Measurements from ENCODE around the gene SLC5A9. TPM values are rescaled to one million over a fixed set of nuclear protein-coding genes. Genes with fewer than 3 reads are reported as not detected.

SLC5A9 gene
- total RNA-seq, 1 experiment from 2014 or later, result 3.9 TPM

GRCh38 chr1:48181669-48182367 lies 40.7 kb upstream of the SLC5A9 start:
- H3K9me3 Mint-ChIP-seq (ENCODE audit: unreplicated experiment), result peaks cover 29% of the 10 kb centered on the region
- BruUV-seq (replicated peaks), result no TSS peak
- no peaks in the 10 kb centered on the region for H3K27me3 ChIP-seq (replicated peaks; ENCODE audit: control insufficient read depth, insufficient read depth, low read length)
- H3K4me1 Mint-ChIP-seq (ENCODE audit: low read depth, unreplicated experiment), result no peaks in the 10 kb centered on the region
- CTCF ChIA-PET, result no interaction called here
- DNase-seq, result no peak
- intact Hi-C loops (cut with micrococcal nuclease; ENCODE audit: unreplicated experiment), result no loop called here
- no peaks in the 10 kb centered on the region for H3K36me3 ChIP-seq (ENCODE audit: control insufficient read depth, insufficient read depth, low read length)
- no peaks in the 10 kb centered on the region for H3K4me1 ChIP-seq
- TF ChIP-seq CTCF (IDR thresholded peaks at IDR 0.05; ENCODE audit: insufficient read depth in 1 of 2, low read depth in 1 of 2, low read length in 1 of 2, severe bottlenecking in 1 of 2, unreplicated experiment in 1 of 2), result no peak
- POLR2A ChIA-PET, result no interaction called here
- no peak overlapping the region for H3K27ac Mint-ChIP-seq (ENCODE audit: unreplicated experiment)
- H3K9me3 ChIP-seq, result no peaks in the 10 kb centered on the region
- H3K27me3 Mint-ChIP-seq (ENCODE audit: insufficient read depth, unreplicated experiment), result no peaks in the 10 kb centered on the region
- no peak overlapping the region for H3K4me3 ChIP-seq (ENCODE audit: low read depth, low read length)
- H3K36me3 Mint-ChIP-seq (ENCODE audit: insufficient read depth, unreplicated experiment), result no peaks in the 10 kb centered on the region
- H3K4me3 Mint-ChIP-seq (ENCODE audit: unreplicated experiment), result no peak overlapping the region

- no peak overlapping the region for H3K4me3 ChIP-seq (ENCODE audit: low read depth, low read length)
- Mint-ChIP-seq H3K9me3 (ENCODE audit: unreplicated experiment) (peaks cover 34% of the 10 kb centered on the region), H3K27me3 (ENCODE audit: insufficient read depth, unreplicated experiment) (no peaks in the 10 kb centered on the region), H3K36me3 (ENCODE audit: insufficient read depth, unreplicated experiment) (no peaks in the 10 kb centered on the region), H3K4me3 (ENCODE audit: unreplicated experiment) (no peak overlapping the region), H3K27ac (ENCODE audit: unreplicated experiment) (no peak overlapping the region), H3K4me1 (ENCODE audit: low read depth, unreplicated experiment) (no peaks in the 10 kb centered on the region)
- no peak for DNase-seq
- H3K36me3 ChIP-seq (ENCODE audit: control insufficient read depth, insufficient read depth, low read length), result no peaks in the 10 kb centered on the region
- no peaks in the 10 kb centered on the region for H3K27me3 ChIP-seq (replicated peaks; ENCODE audit: control insufficient read depth, insufficient read depth, low read length)
- ChIA-PET CTCF (no interaction called here), POLR2A (no interaction called here)
- BruUV-seq (replicated peaks), result no TSS peak
- intact Hi-C loops (cut with micrococcal nuclease; ENCODE audit: unreplicated experiment), result no loop called here
- no peak for TF ChIP-seq CTCF (IDR thresholded peaks at IDR 0.05; ENCODE audit: insufficient read depth in 1 of 2, low read depth in 1 of 2, low read length in 1 of 2, severe bottlenecking in 1 of 2, unreplicated experiment in 1 of 2)
- H3K9me3 ChIP-seq, result no peaks in the 10 kb centered on the region
- no peaks in the 10 kb centered on the region for H3K4me1 ChIP-seq
Observed at GRCh38 chr1:48182439-48182838, 40.1 kb upstream of the SLC5A9 start.

- ChIA-PET POLR2A (no interaction called here), CTCF (no interaction called here)
- Mint-ChIP-seq H3K4me1 (ENCODE audit: low read depth, unreplicated experiment) (no peaks in the 10 kb centered on the region), H3K27ac (ENCODE audit: unreplicated experiment) (no peak overlapping the region), H3K9me3 (ENCODE audit: unreplicated experiment) (peaks cover 63% of the 10 kb centered on the region), H3K27me3 (ENCODE audit: insufficient read depth, unreplicated experiment) (no peaks in the 10 kb centered on the region), H3K4me3 (ENCODE audit: unreplicated experiment) (no peak overlapping the region), H3K36me3 (ENCODE audit: insufficient read depth, unreplicated experiment) (no peaks in the 10 kb centered on the region)
- intact Hi-C loops (cut with micrococcal nuclease; ENCODE audit: unreplicated experiment), result no loop called here
- peaks cover 10% of the 10 kb centered on the region for H3K9me3 ChIP-seq
- H3K4me3 ChIP-seq (ENCODE audit: low read depth, low read length), result no peak overlapping the region
- no TSS peak for BruUV-seq (replicated peaks)
- no peaks in the 10 kb centered on the region for H3K4me1 ChIP-seq
- H3K36me3 ChIP-seq (ENCODE audit: control insufficient read depth, insufficient read depth, low read length), result no peaks in the 10 kb centered on the region
- DNase-seq, result no peak
- H3K27me3 ChIP-seq (replicated peaks; ENCODE audit: control insufficient read depth, insufficient read depth, low read length), result no peaks in the 10 kb centered on the region
- no peak for TF ChIP-seq CTCF (IDR thresholded peaks at IDR 0.05; ENCODE audit: insufficient read depth in 1 of 2, low read depth in 1 of 2, low read length in 1 of 2, severe bottlenecking in 1 of 2, unreplicated experiment in 1 of 2)
Observed at GRCh38 chr1:48186306-48186839, 36.1 kb upstream of the SLC5A9 start.
